LNCAP (cell line): ENCODE data around the gene C1QTNF5.
A peak's percentile ranks its signal among the peaks of the same experiment; 100 is the strongest.

Experiments
- TF ChIP-seq, protein P1 (sequence below): fragments of 450-650 bp; IDR thresholded peaks from 2 replicates; pipeline ENCODE4 v1.5.1; 2017; ENCODE audit warnings: mild to moderate bottlenecking

C1QTNF5 gene

GRCh38 chr11:119357074-119357473 lies 16.4 kb upstream of the C1QTNF5 start:
- TF ChIP-seq, protein P1, sequence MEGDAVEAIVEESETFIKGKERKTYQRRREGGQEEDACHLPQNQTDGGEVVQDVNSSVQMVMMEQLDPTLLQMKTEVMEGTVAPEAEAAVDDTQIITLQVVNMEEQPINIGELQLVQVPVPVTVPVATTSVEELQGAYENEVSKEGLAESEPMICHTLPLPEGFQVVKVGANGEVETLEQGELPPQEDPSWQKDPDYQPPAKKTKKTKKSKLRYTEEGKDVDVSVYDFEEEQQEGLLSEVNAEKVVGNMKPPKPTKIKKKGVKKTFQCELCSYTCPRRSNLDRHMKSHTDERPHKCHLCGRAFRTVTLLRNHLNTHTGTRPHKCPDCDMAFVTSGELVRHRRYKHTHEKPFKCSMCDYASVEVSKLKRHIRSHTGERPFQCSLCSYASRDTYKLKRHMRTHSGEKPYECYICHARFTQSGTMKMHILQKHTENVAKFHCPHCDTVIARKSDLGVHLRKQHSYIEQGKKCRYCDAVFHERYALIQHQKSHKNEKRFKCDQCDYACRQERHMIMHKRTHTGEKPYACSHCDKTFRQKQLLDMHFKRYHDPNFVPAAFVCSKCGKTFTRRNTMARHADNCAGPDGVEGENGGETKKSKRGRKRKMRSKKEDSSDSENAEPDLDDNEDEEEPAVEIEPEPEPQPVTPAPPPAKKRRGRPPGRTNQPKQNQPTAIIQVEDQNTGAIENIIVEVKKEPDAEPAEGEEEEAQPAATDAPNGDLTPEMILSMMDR: no peak

DNA sequence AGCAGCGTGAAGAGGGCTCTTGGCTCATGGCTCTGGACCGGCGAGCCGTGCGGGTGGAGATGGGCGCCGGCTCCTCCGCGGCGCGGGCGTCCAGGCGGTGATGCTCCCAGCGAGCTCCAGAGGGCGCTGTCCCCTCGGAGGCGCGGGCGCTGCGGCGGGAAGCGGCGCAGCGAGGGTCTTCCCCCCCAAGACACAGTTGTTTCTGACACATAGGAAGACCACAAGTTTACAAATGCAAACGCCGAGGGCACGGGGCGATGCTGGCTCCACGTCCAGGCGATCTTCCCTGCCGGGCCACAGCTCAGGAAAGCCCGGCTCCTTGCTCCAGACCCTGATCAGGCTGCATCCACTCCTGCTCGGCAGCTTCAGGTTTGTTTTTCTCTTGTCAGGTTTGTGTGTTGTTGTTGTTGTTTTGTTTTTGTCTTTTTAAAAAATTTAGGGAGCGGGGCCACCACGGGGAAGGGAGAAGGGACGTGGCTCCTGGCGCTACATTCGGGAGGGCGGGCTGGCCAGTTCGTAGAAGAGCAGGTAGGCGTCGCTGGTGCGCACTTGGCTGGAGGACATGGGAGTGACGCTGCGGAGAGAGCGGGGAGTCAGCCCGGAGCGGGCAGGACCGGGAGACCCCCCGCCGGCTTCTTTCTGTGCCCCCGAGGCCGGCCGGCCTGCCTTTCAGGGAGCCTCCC lies 15.8 kb upstream of the C1QTNF5 start:
- TF ChIP-seq, protein P1: peak; percentile 85

GRCh38 chr11:119355091-119355843 lies 14.6 kb upstream of the C1QTNF5 start:
- TF ChIP-seq, protein P1: no peak

DNA sequence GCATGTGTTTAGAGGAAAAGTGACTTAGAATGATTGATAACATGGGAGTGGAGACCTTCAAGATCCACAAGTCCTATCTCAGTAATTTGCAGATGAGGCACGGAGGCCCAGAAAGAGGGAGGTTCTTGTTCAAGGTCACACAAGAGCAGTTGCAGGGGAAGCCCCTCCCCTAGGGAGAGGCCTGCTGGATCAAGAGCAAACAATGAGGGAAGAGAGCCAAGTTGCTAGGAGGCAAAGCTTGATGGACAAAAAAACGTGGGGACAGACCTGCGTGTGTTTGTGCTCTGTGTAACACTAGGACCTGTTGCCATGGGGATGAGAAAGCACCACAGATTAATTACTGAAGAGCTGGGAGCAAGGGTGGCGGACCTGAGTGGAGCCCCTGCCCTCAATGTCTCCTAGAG lies 12.2 kb upstream of the C1QTNF5 start:
- TF ChIP-seq, protein P1: no peak

DNA sequence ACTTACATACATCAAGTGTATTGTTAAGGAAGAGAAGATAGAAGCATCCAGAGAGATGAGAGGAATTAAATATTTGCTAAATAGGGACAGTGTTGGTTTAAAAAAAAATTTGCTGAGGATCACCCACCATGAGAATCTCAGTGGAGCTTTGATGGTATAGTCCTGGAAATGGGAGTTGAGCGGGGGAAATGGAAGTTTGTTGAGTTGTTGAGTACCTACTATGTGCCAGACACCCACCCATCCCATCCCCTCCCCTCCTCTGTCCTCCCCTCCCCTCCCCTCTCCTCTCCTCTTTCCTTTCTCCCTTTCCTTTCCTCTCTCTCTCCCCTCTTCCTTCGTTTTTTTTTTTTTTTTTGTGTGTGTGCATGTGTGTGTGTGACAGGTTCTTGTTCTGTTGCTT lies 10.5 kb upstream of the C1QTNF5 start:
- TF ChIP-seq, protein P1: no peak

DNA sequence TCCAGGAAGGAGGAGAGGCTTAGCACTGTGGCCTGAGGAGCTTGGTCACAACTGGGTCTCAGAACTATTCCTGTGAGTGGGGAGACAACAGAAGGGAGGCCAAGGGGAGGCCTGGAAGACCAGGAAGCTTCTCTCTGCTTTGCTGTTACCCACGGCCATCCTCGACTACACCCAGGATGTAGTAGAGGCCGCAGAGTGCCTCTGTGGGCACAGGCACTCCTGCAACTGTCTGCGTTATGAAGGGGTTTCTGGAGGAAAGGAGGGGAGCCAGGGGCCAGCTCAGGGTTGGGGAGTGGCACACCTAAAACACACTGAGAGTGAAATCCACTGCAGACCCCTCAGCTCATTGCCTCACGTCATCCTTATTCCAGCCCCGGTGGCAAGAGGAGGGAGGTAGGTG lies 9.6 kb upstream of the C1QTNF5 start:
- TF ChIP-seq, protein P1: no peak

DNA sequence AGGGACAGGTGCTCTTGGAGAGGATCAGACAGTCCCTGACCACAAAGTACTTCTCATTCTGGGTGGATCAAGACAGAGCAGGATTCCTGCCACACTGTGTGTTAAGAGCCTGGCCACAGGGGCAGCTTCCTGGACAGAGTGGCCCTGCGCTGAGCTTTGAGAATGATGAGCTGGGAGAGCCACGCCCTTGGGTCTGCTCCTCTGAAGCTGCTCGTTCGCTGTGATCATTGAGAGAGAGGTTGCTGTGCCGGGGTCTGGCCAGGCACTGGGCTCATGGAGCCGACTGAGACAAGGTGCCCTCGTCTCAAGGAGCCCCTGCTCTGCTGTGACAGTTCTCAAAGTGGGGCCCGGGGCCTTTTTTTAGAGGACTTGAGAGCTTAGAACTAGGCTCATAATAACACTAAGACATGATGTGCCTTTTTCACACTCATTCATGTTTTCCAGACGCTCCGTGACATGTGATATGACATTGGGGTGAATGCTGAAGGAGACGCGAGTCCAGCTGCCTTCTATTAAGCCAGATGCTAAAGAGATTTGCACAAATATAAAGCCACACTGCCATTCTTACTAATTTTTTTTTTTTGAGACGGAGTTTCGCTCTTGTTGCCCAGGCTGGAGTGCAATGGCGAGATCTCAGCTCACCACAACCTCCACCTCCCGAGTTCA lies 7.4 kb upstream of the C1QTNF5 start:
- TF ChIP-seq, protein P1: no peak
